Neural progenitor cell (in vitro differentiated cells): ENCODE measurements around the gene ST7L.

Source experiments
- EZH2phosphoT487 ChIP-seq: fragments of 200-600 bp; sonication (generic); IDR thresholded peaks from 2 replicates; pipeline ENCODE4 v1.6.1; 2017; ENCODE audit warnings: antibody characterized with exemption
- TF ChIP-seq, protein P1 (sequence below): fragments of 200-600 bp; sonication (generic); IDR thresholded peaks from 2 replicates; pipeline ENCODE4 v1.5.1; 2017; ENCODE audit warnings: antibody characterized with exemption, mild to moderate bottlenecking

GRCh38 chr1:112557385-112557784, 61.6 kb downstream of the ST7L start:
- TF ChIP-seq, protein P1, sequence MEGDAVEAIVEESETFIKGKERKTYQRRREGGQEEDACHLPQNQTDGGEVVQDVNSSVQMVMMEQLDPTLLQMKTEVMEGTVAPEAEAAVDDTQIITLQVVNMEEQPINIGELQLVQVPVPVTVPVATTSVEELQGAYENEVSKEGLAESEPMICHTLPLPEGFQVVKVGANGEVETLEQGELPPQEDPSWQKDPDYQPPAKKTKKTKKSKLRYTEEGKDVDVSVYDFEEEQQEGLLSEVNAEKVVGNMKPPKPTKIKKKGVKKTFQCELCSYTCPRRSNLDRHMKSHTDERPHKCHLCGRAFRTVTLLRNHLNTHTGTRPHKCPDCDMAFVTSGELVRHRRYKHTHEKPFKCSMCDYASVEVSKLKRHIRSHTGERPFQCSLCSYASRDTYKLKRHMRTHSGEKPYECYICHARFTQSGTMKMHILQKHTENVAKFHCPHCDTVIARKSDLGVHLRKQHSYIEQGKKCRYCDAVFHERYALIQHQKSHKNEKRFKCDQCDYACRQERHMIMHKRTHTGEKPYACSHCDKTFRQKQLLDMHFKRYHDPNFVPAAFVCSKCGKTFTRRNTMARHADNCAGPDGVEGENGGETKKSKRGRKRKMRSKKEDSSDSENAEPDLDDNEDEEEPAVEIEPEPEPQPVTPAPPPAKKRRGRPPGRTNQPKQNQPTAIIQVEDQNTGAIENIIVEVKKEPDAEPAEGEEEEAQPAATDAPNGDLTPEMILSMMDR = no peak
- TF ChIP-seq EZH2phosphoT487 = no peak
